ENCODE results near the gene BRIP1. TPM values are rescaled to one million over a fixed set of nuclear protein-coding genes. Genes with fewer than 3 reads are reported as not detected.
"Not testable (repeated sequence)": the region's sequence is repeated elsewhere in the genome, so short reads cannot be mapped to it uniquely, and the experiment has no call there.

The BRIP1 gene
- total and polyA plus RNA-seq, 4 donors: 0.13 to 1.4 (median 0.44) TPM

GRCh38 chr17:61684818-61685217, 178.5 kb downstream of the BRIP1 start:
- 97 to 98% methylated on average over 5 of the region's 5 CpGs for WGBS, 2 donors
- intact Hi-C loops (cut with DNase I): no loop called here
- Histone ChIP-seq H3K36me3 (ENCODE audit: control insufficient read depth in 1 of 2, insufficient read depth in 2 of 2, low read length in 1 of 2) (no peaks in the 10 kb centered on the region), H3K4me3 (ENCODE audit: low read length in 2 of 2) (no peak overlapping the region), H3K4me1 (ENCODE audit: control insufficient read depth in 1 of 2, insufficient read depth in 2 of 2, low read length in 2 of 2) (no peaks in the 10 kb centered on the region), H3K27me3 (ENCODE audit: control insufficient read depth in 1 of 2, insufficient read depth in 2 of 2, low read length in 1 of 2) (no peaks in the 10 kb centered on the region), H3K9me3 (ENCODE audit: control insufficient read depth, low read length) (no peaks in the 10 kb centered on the region), H3K27ac (ENCODE audit: low read depth in 1 of 2, low read length in 2 of 2) (no peak overlapping the region)
- ATAC-seq (ENCODE audit: low FRiP score): no peak
- DNase-seq: no peak

GRCh38 chr17:61684172-61684571, 179.2 kb downstream of the BRIP1 start:
- WGBS, 2 donors: 91 to 94% methylated on average over 1 of the region's 1 CpG
- ATAC-seq (ENCODE audit: low FRiP score) (no peak), DNase-seq (no peak)
- H3K4me3 ChIP-seq (ENCODE audit: low read length in 2 of 2): no peak overlapping the region
- no peaks in the 10 kb centered on the region for H3K9me3 ChIP-seq (ENCODE audit: control insufficient read depth, low read length)
- no peaks in the 10 kb centered on the region for H3K27me3 ChIP-seq (ENCODE audit: control insufficient read depth in 1 of 2, insufficient read depth in 2 of 2, low read length in 1 of 2)
- no peaks in the 10 kb centered on the region for H3K4me1 ChIP-seq (ENCODE audit: control insufficient read depth in 1 of 2, insufficient read depth in 2 of 2, low read length in 2 of 2)
- no peaks in the 10 kb centered on the region for H3K36me3 ChIP-seq (ENCODE audit: control insufficient read depth in 1 of 2, insufficient read depth in 2 of 2, low read length in 1 of 2)
- intact Hi-C loops (cut with DNase I): no loop called here
- no peak overlapping the region for H3K27ac ChIP-seq (ENCODE audit: low read depth in 1 of 2, low read length in 2 of 2)

- DNase-seq: no peak
- ATAC-seq (ENCODE audit: low FRiP score): no peak
- Histone ChIP-seq H3K27ac (ENCODE audit: low read depth in 1 of 2, low read length in 2 of 2) (no peak overlapping the region), H3K9me3 (ENCODE audit: control insufficient read depth, low read length) (no peaks in the 10 kb centered on the region), H3K27me3 (ENCODE audit: control insufficient read depth in 1 of 2, insufficient read depth in 2 of 2, low read length in 1 of 2) (no peaks in the 10 kb centered on the region), H3K36me3 (ENCODE audit: control insufficient read depth in 1 of 2, insufficient read depth in 2 of 2, low read length in 1 of 2) (no peaks in the 10 kb centered on the region), H3K4me1 (ENCODE audit: control insufficient read depth in 1 of 2, insufficient read depth in 2 of 2, low read length in 2 of 2) (no peaks in the 10 kb centered on the region), H3K4me3 (ENCODE audit: low read length in 2 of 2) (no peak overlapping the region)
- intact Hi-C loops (cut with DNase I): no loop called here
- 94 to 95% methylated on average over 2 of the region's 2 CpGs for WGBS, 2 donors
Observed at GRCh38 chr17:61683466-61683865, 179.9 kb downstream of the BRIP1 start.

- no peaks in the 10 kb centered on the region for H3K4me1 ChIP-seq (ENCODE audit: control insufficient read depth in 1 of 2, insufficient read depth in 2 of 2, low read length in 2 of 2)
- intact Hi-C loops (cut with DNase I): no loop called here
- H3K9me3 ChIP-seq (ENCODE audit: control insufficient read depth, low read length): no peaks in the 10 kb centered on the region
- 94 to 97% methylated on average over 10 of the region's 10 CpGs for WGBS, 2 donors
- H3K27ac ChIP-seq (ENCODE audit: low read depth in 1 of 2, low read length in 2 of 2): no peak overlapping the region
- H3K27me3 ChIP-seq (ENCODE audit: control insufficient read depth in 1 of 2, insufficient read depth in 2 of 2, low read length in 1 of 2): no peaks in the 10 kb centered on the region
- H3K36me3 ChIP-seq (ENCODE audit: control insufficient read depth in 1 of 2, insufficient read depth in 2 of 2, low read length in 1 of 2): no peaks in the 10 kb centered on the region
- H3K4me3 ChIP-seq (ENCODE audit: low read length in 2 of 2): no peak overlapping the region
- ATAC-seq (ENCODE audit: low FRiP score): no peak
- no peak for DNase-seq
Observed at GRCh38 chr17:61680921-61681320, 182.4 kb downstream of the BRIP1 start.

GRCh38 chr17:61678339-61678738, 185.0 kb downstream of the BRIP1 start:
- Histone ChIP-seq H3K9me3 (ENCODE audit: control insufficient read depth, low read length) (no peaks in the 10 kb centered on the region), H3K4me3 (ENCODE audit: low read length in 2 of 2) (no peak overlapping the region), H3K36me3 (ENCODE audit: control insufficient read depth in 1 of 2, insufficient read depth in 2 of 2, low read length in 1 of 2) (no peaks in the 10 kb centered on the region), H3K4me1 (ENCODE audit: control insufficient read depth in 1 of 2, insufficient read depth in 2 of 2, low read length in 2 of 2) (no peaks in the 10 kb centered on the region), H3K27ac (ENCODE audit: low read depth in 1 of 2, low read length in 2 of 2) (no peak overlapping the region), H3K27me3 (ENCODE audit: control insufficient read depth in 1 of 2, insufficient read depth in 2 of 2, low read length in 1 of 2) (no peaks in the 10 kb centered on the region)
- intact Hi-C loops (cut with DNase I): no loop called here
- DNase-seq (no peak), ATAC-seq (ENCODE audit: low FRiP score) (no peak)
- 83% methylated on average over 1 of the region's 1 CpG for WGBS, 2 donors

GRCh38 chr17:61677150-61677811, 186.0 kb downstream of the BRIP1 start:
- ATAC-seq (ENCODE audit: low FRiP score): not testable (repeated sequence)
- 66 to 67% methylated on average over 7 of the region's 7 CpGs for WGBS, 2 donors

GRCh38 chr17:61676522-61676921, 186.8 kb downstream of the BRIP1 start:
- H3K36me3 ChIP-seq (ENCODE audit: control insufficient read depth in 1 of 2, insufficient read depth in 2 of 2, low read length in 1 of 2); H3K4me1 ChIP-seq (ENCODE audit: control insufficient read depth in 1 of 2, insufficient read depth in 2 of 2, low read length in 2 of 2); H3K4me3 ChIP-seq (ENCODE audit: low read length in 2 of 2); H3K27me3 ChIP-seq (ENCODE audit: control insufficient read depth in 1 of 2, insufficient read depth in 2 of 2, low read length in 1 of 2); H3K27ac ChIP-seq (ENCODE audit: low read depth in 1 of 2, low read length in 2 of 2); intact Hi-C loops (cut with DNase I); DNase-seq; ATAC-seq (ENCODE audit: low FRiP score); H3K9me3 ChIP-seq (ENCODE audit: control insufficient read depth, low read length): not testable (repeated sequence)

More at GRCh38 chr17:61677150-61677811, 186.0 kb downstream of the BRIP1 start:
- H3K4me1 ChIP-seq (ENCODE audit: control insufficient read depth in 1 of 2, insufficient read depth in 2 of 2, low read length in 2 of 2); H3K4me3 ChIP-seq (ENCODE audit: low read length in 2 of 2); H3K27me3 ChIP-seq (ENCODE audit: control insufficient read depth in 1 of 2, insufficient read depth in 2 of 2, low read length in 1 of 2); DNase-seq; intact Hi-C loops (cut with DNase I); H3K9me3 ChIP-seq (ENCODE audit: control insufficient read depth, low read length); H3K27ac ChIP-seq (ENCODE audit: low read depth in 1 of 2, low read length in 2 of 2); H3K36me3 ChIP-seq (ENCODE audit: control insufficient read depth in 1 of 2, insufficient read depth in 2 of 2, low read length in 1 of 2): not testable (repeated sequence)

- intact Hi-C loops (cut with DNase I); H3K27ac ChIP-seq (ENCODE audit: low read depth in 1 of 2, low read length in 2 of 2); H3K4me1 ChIP-seq (ENCODE audit: control insufficient read depth in 1 of 2, insufficient read depth in 2 of 2, low read length in 2 of 2); H3K4me3 ChIP-seq (ENCODE audit: low read length in 2 of 2); DNase-seq; H3K36me3 ChIP-seq (ENCODE audit: control insufficient read depth in 1 of 2, insufficient read depth in 2 of 2, low read length in 1 of 2); ATAC-seq (ENCODE audit: low FRiP score); H3K9me3 ChIP-seq (ENCODE audit: control insufficient read depth, low read length); H3K27me3 ChIP-seq (ENCODE audit: control insufficient read depth in 1 of 2, insufficient read depth in 2 of 2, low read length in 1 of 2): not testable (repeated sequence)
- 90 to 97% methylated on average over 2 of the region's 2 CpGs for WGBS, 2 donors
Observed at GRCh38 chr17:61674609-61675008, 188.7 kb downstream of the BRIP1 start.

GRCh38 chr17:61673019-61673897, 190.1 kb downstream of the BRIP1 start:
- H3K9me3 ChIP-seq (ENCODE audit: control insufficient read depth, low read length); H3K4me1 ChIP-seq (ENCODE audit: control insufficient read depth in 1 of 2, insufficient read depth in 2 of 2, low read length in 2 of 2); ATAC-seq (ENCODE audit: low FRiP score); H3K4me3 ChIP-seq (ENCODE audit: low read length in 2 of 2); H3K36me3 ChIP-seq (ENCODE audit: control insufficient read depth in 1 of 2, insufficient read depth in 2 of 2, low read length in 1 of 2); intact Hi-C loops (cut with DNase I); H3K27ac ChIP-seq (ENCODE audit: low read depth in 1 of 2, low read length in 2 of 2); H3K27me3 ChIP-seq (ENCODE audit: control insufficient read depth in 1 of 2, insufficient read depth in 2 of 2, low read length in 1 of 2): not testable (repeated sequence)
- 85 to 87% methylated on average over 16 of the region's 16 CpGs for WGBS, 2 donors
- peak in 1 of 2 donors; percentile 64 for DNase-seq

Data from aorta (tissue), 5 donors.